ENCODE measurements around the gene TCEANC2.

GRCh38 chr1:54052934-54053744 lies at the start of gene TCEANC2, which contains the start of gene TMEM59:
- TF ChIP-seq, protein P1, sequence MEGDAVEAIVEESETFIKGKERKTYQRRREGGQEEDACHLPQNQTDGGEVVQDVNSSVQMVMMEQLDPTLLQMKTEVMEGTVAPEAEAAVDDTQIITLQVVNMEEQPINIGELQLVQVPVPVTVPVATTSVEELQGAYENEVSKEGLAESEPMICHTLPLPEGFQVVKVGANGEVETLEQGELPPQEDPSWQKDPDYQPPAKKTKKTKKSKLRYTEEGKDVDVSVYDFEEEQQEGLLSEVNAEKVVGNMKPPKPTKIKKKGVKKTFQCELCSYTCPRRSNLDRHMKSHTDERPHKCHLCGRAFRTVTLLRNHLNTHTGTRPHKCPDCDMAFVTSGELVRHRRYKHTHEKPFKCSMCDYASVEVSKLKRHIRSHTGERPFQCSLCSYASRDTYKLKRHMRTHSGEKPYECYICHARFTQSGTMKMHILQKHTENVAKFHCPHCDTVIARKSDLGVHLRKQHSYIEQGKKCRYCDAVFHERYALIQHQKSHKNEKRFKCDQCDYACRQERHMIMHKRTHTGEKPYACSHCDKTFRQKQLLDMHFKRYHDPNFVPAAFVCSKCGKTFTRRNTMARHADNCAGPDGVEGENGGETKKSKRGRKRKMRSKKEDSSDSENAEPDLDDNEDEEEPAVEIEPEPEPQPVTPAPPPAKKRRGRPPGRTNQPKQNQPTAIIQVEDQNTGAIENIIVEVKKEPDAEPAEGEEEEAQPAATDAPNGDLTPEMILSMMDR (IDR thresholded peaks at IDR 0.05; ENCODE audit: low read depth, low read length) = no peak
- TF ChIP-seq POLR2A (IDR thresholded peaks at IDR 0.05; ENCODE audit: extremely low read depth, insufficient read length) = peak; percentile 87
- TF ChIP-seq, protein P2, sequence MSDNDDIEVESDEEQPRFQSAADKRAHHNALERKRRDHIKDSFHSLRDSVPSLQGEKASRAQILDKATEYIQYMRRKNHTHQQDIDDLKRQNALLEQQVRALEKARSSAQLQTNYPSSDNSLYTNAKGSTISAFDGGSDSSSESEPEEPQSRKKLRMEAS (IDR thresholded peaks at IDR 0.05; ENCODE audit: low read depth, low read length) = peak; percentile 68; the same call in 1 of the 2 replicates
